Measurements from ENCODE around the gene NCOA1. TPM values are rescaled to one million over a fixed set of nuclear protein-coding genes. Genes with fewer than 3 reads are reported as not detected.

The NCOA1 gene
- total RNA-seq, 2 experiments from 2014 or later = 6.1 to 12.1 TPM

DNA sequence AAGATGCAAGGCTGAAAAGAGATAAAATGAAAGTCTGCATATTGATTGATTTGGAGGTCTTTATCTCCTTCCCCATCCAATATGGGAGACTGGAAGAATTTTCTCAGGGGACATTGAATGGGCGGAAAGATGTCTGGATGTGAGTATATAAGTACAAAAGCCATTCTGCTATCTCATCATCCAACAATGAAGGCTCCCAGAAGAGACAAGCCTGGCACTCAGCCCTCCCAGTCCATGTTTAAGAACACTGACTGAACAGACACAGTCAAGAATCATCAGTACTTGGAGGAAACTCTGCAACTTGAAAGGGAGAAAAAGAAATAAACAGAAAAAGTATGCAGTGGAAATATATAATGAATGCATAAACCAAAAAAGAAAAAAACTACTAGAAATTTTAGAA lies 221.2 kb downstream of the NCOA1 start:
- H4K20me1 ChIP-seq (ENCODE audit: insufficient read depth, low read length) = no peaks in the 10 kb centered on the region
- CTCF ChIA-PET (ENCODE audit: unreplicated experiment) = no interaction called here
- H2AFZ ChIP-seq (ENCODE audit: low read length) = no peak overlapping the region
- TF ChIP-seq, protein P1, sequence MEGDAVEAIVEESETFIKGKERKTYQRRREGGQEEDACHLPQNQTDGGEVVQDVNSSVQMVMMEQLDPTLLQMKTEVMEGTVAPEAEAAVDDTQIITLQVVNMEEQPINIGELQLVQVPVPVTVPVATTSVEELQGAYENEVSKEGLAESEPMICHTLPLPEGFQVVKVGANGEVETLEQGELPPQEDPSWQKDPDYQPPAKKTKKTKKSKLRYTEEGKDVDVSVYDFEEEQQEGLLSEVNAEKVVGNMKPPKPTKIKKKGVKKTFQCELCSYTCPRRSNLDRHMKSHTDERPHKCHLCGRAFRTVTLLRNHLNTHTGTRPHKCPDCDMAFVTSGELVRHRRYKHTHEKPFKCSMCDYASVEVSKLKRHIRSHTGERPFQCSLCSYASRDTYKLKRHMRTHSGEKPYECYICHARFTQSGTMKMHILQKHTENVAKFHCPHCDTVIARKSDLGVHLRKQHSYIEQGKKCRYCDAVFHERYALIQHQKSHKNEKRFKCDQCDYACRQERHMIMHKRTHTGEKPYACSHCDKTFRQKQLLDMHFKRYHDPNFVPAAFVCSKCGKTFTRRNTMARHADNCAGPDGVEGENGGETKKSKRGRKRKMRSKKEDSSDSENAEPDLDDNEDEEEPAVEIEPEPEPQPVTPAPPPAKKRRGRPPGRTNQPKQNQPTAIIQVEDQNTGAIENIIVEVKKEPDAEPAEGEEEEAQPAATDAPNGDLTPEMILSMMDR (conservative IDR thresholded peaks at IDR 0.05; ENCODE audit: low read length) = no peak
- POLR2A ChIA-PET = no interaction called here
- no peaks in the 10 kb centered on the region for H3K9me2 ChIP-seq (ENCODE audit: insufficient read depth, low read length)
- no peak for DNase-seq (ENCODE audit: low spot score)
- H3K27ac ChIP-seq (ENCODE audit: low read depth, low read length, poor library complexity, severe bottlenecking) = no peak overlapping the region
- no TSS peak for BruUV-seq (replicated peaks)
- no peaks in the 10 kb centered on the region for H3K9me3 ChIP-seq (ENCODE audit: low read length)
- no peaks in the 10 kb centered on the region for H3K79me2 ChIP-seq (ENCODE audit: insufficient read depth, low read depth, low read length)
- no peaks in the 10 kb centered on the region for H3K4me1 ChIP-seq (ENCODE audit: insufficient read depth, low read length, poor library complexity, severe bottlenecking)
- no peaks in the 10 kb centered on the region for H3K36me3 ChIP-seq (ENCODE audit: insufficient read depth, low read length)
- H3K4me2 ChIP-seq (ENCODE audit: low read length) = no peak overlapping the region
- intact Hi-C loops (cut with micrococcal nuclease; ENCODE audit: unreplicated experiment) = no loop called here
- no peak overlapping the region for H3K4me3 ChIP-seq (ENCODE audit: low read depth, low read length, poor library complexity, severe bottlenecking)

DNA sequence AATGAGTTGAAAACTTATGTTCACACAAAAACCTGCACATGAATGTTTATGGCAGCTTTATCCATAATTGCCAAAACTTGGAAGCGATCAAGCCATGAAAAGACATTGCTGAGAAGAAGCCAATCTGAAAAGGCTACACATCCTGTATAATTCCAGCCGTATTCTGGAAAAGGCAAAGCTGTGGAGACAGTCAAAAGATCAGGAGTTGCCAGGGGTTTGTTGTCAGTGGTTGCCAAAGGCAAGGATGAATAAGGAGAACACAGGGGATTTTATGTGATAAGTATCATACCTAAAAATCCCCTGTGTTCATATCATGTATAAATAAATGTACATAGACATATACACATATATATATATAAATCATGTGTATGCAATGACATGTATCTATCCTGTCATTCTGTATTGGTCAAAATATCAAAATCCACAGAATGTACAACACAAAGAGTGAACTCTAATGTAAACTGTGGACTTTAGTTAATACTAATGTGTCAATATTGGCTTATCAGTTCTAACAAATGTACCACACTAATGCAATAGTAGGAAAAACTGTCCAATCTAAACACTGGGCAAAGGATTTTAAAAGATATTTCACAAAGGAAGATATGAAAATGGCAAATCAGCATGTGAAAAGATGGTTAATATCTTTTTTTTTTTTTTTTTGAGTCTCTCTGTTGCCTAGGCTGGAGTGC lies 226.4 kb downstream of the NCOA1 start:
- TF ChIP-seq, protein P1 (conservative IDR thresholded peaks at IDR 0.05; ENCODE audit: low read length) = no peak
- no peak for TF ChIP-seq EZH2phosphoT487 (IDR thresholded peaks at IDR 0.05; ENCODE audit: borderline replicate concordance, low read depth, low read length)
- Histone ChIP-seq H3K36me3 (ENCODE audit: insufficient read depth, low read length) (no peaks in the 10 kb centered on the region), H3K4me1 (ENCODE audit: insufficient read depth, low read length, poor library complexity, severe bottlenecking) (no peaks in the 10 kb centered on the region), H3K9me2 (ENCODE audit: insufficient read depth, low read length) (no peaks in the 10 kb centered on the region), H3K9me3 (ENCODE audit: low read length) (no peaks in the 10 kb centered on the region), H3K4me2 (ENCODE audit: low read length) (no peak overlapping the region), H3K27ac (ENCODE audit: low read depth, low read length, poor library complexity, severe bottlenecking) (no peak overlapping the region), H3K4me3 (ENCODE audit: low read depth, low read length, poor library complexity, severe bottlenecking) (no peak overlapping the region), H3K79me2 (ENCODE audit: insufficient read depth, low read depth, low read length) (no peaks in the 10 kb centered on the region), H4K20me1 (ENCODE audit: insufficient read depth, low read length) (no peaks in the 10 kb centered on the region), H2AFZ (ENCODE audit: low read length) (no peak overlapping the region)
- CTCF ChIA-PET (ENCODE audit: unreplicated experiment) = no interaction called here
- intact Hi-C loops (cut with micrococcal nuclease; ENCODE audit: unreplicated experiment) = no loop called here
- no TSS peak for BruUV-seq (replicated peaks)
- POLR2A ChIA-PET = no interaction called here
- DNase-seq (ENCODE audit: low spot score) = no peak

DNA sequence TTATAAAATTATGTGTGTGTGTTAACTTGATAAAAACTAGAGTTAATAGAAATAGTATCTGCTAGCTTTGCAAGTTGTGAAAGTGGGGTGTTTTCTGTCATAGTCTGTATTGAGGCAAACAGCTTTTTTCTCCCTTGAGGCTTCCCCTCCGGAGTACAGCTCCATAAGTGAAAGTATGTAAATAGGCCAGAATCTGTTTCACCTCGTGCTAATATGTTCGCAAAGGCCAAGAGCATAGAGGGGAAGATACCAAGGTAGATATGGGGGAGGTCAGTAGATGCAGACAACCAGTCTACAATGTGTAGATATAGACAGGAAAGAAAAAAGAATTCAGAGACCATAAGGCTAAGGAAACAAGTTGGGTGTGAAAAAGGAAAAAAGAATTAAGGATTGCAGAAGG lies 229.3 kb downstream of the NCOA1 start:
- Histone ChIP-seq H3K4me1 (ENCODE audit: insufficient read depth, low read length, poor library complexity, severe bottlenecking) (no peaks in the 10 kb centered on the region), H3K4me2 (ENCODE audit: low read length) (no peak overlapping the region), H3K36me3 (ENCODE audit: insufficient read depth, low read length) (no peaks in the 10 kb centered on the region), H3K9me3 (ENCODE audit: low read length) (no peaks in the 10 kb centered on the region), H3K9me2 (ENCODE audit: insufficient read depth, low read length) (no peaks in the 10 kb centered on the region), H3K27ac (ENCODE audit: low read depth, low read length, poor library complexity, severe bottlenecking) (no peak overlapping the region), H2AFZ (ENCODE audit: low read length) (no peak overlapping the region), H4K20me1 (ENCODE audit: insufficient read depth, low read length) (no peaks in the 10 kb centered on the region), H3K79me2 (ENCODE audit: insufficient read depth, low read depth, low read length) (no peaks in the 10 kb centered on the region), H3K4me3 (ENCODE audit: low read depth, low read length, poor library complexity, severe bottlenecking) (no peak overlapping the region)
- no peak for TF ChIP-seq EZH2phosphoT487 (IDR thresholded peaks at IDR 0.05; ENCODE audit: borderline replicate concordance, low read depth, low read length)
- TF ChIP-seq, protein P1 (conservative IDR thresholded peaks at IDR 0.05; ENCODE audit: low read length) = no peak
- CTCF ChIA-PET (ENCODE audit: unreplicated experiment) = no interaction called here
- intact Hi-C loops (cut with micrococcal nuclease; ENCODE audit: unreplicated experiment) = no loop called here
- POLR2A ChIA-PET = interaction anchor here (1.1 kb wide), 1 partner anchor 8 kb away, joined by 6 read pairs; no protein-coding TSS in a partner anchor
- DNase-seq (ENCODE audit: low spot score) = no peak
- no TSS peak for BruUV-seq (replicated peaks)

Measured in OCI-LY7 (cell line).